Hair follicle dermal papilla cell (primary cell): ENCODE measurements around the gene KRT31. TPM values are rescaled to one million over a fixed set of nuclear protein-coding genes. Genes with fewer than 3 reads are reported as not detected.

Source experiments
- total RNA-seq: library from RNA; depleted of rRNA; stranded (reverse); fragments of >200 nt; gene quantifications from 2 replicates; pipeline ENCODE4 v1.2.3, GENCODE V29; 2012

KRT31 gene
- total RNA-seq, result not detected in 2 replicates

GRCh38 chr17:41396996-41397660, at the start of gene KRT31:
Gene KRT31 (minus strand): TSS chr17:41397608. CDS start chr17:41397539, 69 bp downstream.

GRCh38 chr17:41440531-41441033, 43.2 kb upstream of the KRT31 start, which contains the start of gene KRT38:
Gene KRT38 (minus strand): TSS chr17:41440983. CDS start chr17:41440921, 62 bp downstream.

GRCh38 chr17:41424111-41424635, 26.8 kb upstream of the KRT31 start, which contains the start of gene KRT37:
Gene KRT37 (minus strand): TSS chr17:41424585. CDS start chr17:41424523, 62 bp downstream.

GRCh38 chr17:41381943-41382342, 15.5 kb downstream of the KRT31 start, which contains the start of gene KRT34:
Gene KRT34 (minus strand): TSS chr17:41382306. CDS start chr17:41382246, 60 bp downstream.

GRCh38 chr17:41369713-41370112, 27.7 kb downstream of the KRT31 start, which contains the start of gene KRT33B:
Gene KRT33B (minus strand): TSS chr17:41369813. CDS start chr17:41369750, 63 bp downstream.

GRCh38 chr17:41350381-41350878, 47.0 kb downstream of the KRT31 start, which contains the start of gene KRT33A:
Gene KRT33A (minus strand): TSS chr17:41350828. CDS start chr17:41350767, 61 bp downstream.

Other genes with a start within 250 kb of the KRT31 start
- gene KRTAP4-5, start 247.8 kb downstream of the KRT31 start, total RNA-seq, result not detected in 2 replicates
- not detected in 2 replicates for gene KRTAP4-4, start 236.9 kb downstream of the KRT31 start, total RNA-seq
- gene KRTAP4-3, start 229.4 kb downstream of the KRT31 start, total RNA-seq, result not detected in 2 replicates
- not detected in 2 replicates for gene KRTAP4-2, start 219.4 kb downstream of the KRT31 start, total RNA-seq
- gene KRTAP4-1, start 212.7 kb downstream of the KRT31 start, total RNA-seq, result not detected in 2 replicates
- not detected in 2 replicates for gene KRTAP9-1, start 207.7 kb downstream of the KRT31 start, total RNA-seq
- gene KRTAP9-2, start 171.0 kb downstream of the KRT31 start, total RNA-seq, result not detected in 2 replicates
- not detected in 2 replicates for gene KRTAP9-3, start 165.2 kb downstream of the KRT31 start, total RNA-seq
- gene KRTAP9-8, start 159.6 kb downstream of the KRT31 start, total RNA-seq, result not detected in 2 replicates
- not detected in 2 replicates for gene KRTAP9-4, start 147.9 kb downstream of the KRT31 start, total RNA-seq
- not detected in 2 replicates for gene KRTAP9-9, start 142.2 kb downstream of the KRT31 start, total RNA-seq
- gene KRTAP9-6, start 132.2 kb downstream of the KRT31 start, total RNA-seq, result not detected in 2 replicates
- not detected in 2 replicates for gene KRTAP9-7, start 121.9 kb downstream of the KRT31 start, total RNA-seq
- gene KRTAP29-1, start 94.8 kb downstream of the KRT31 start, total RNA-seq, result not detected in 2 replicates
- gene KRTAP16-1, start 88.3 kb downstream of the KRT31 start, total RNA-seq, result not detected in 2 replicates
- gene KRTAP17-1, start 81.9 kb downstream of the KRT31 start, total RNA-seq, result not detected in 2 replicates
- not detected in 2 replicates for gene KRT33A, start 46.8 kb downstream of the KRT31 start, total RNA-seq
- gene KRT33B, start 27.8 kb downstream of the KRT31 start, total RNA-seq, result not detected in 2 replicates
- 0.16 TPM in 1 of 2 replicates, not detected in the other for gene KRT34, start 15.3 kb downstream of the KRT31 start, total RNA-seq
- not detected in 2 replicates for gene KRT37, start 27.0 kb upstream of the KRT31 start, total RNA-seq
- not detected in 2 replicates for gene KRT38, start 43.4 kb upstream of the KRT31 start, total RNA-seq
- not detected in 2 replicates for gene KRT32, start 69.8 kb upstream of the KRT31 start, total RNA-seq
- gene KRT35, start 83.5 kb upstream of the KRT31 start, total RNA-seq, result not detected in 2 replicates
- not detected in 2 replicates for gene KRT36, start 92.3 kb upstream of the KRT31 start, total RNA-seq
- gene KRT13, start 108.0 kb upstream of the KRT31 start, total RNA-seq, result not detected in 2 replicates
- gene KRT15, start 121.3 kb upstream of the KRT31 start, total RNA-seq, result 0.32 and 0.97 TPM in 2 replicates
- gene KRT19, start 130.7 kb upstream of the KRT31 start, total RNA-seq, result 0.73 and 0.81 TPM in 2 replicates
- gene KRT9, start 174.5 kb upstream of the KRT31 start, total RNA-seq, result not detected in 2 replicates
- 5.5 and 7.0 TPM in 2 replicates for gene KRT14, start 189.3 kb upstream of the KRT31 start, total RNA-seq
- 0.49 and 0.65 TPM in 2 replicates for gene KRT16, start 215.2 kb upstream of the KRT31 start, total RNA-seq
- 25.7 and 36.0 TPM in 2 replicates for gene KRT17, start 227.0 kb upstream of the KRT31 start, total RNA-seq